ENCODE data around the gene SLC24A3. TPM values are rescaled to one million over a fixed set of nuclear protein-coding genes. Genes with fewer than 3 reads are reported as not detected.

The SLC24A3 gene
- total and polyA plus RNA-seq, 2 of the 13 experiments (the other 11 are each of a cell fraction or from before 2014, with no cell fraction given): not detected

GRCh38 chr20:19428324-19428723, 215.9 kb downstream of the SLC24A3 start:
- CTCF ChIA-PET (ENCODE audit: low intra/inter-chr PET ratio, low total read pairs): no interaction called here
- H3K27me3 ChIP-seq (ENCODE audit: control insufficient read depth in 1 of 2, insufficient read depth in 2 of 2, low read length in 2 of 2): no peaks in the 10 kb centered on the region
- 0 out of 2 replicates have a peak, but pooled peaks cover 6% of the 10 kb centered on the region for H3K4me1 ChIP-seq (ENCODE audit: insufficient read depth, low read length)
- no peak overlapping the region for H3K4me3 ChIP-seq (replicated peaks in 1 of 3; ENCODE audit: insufficient read depth in 1 of 3, low read depth in 2 of 3, low read length in 3 of 3)
- no peaks in the 10 kb centered on the region for H3K9me3 ChIP-seq (ENCODE audit: low read length)
- H3K9ac ChIP-seq (ENCODE audit: insufficient read depth, low read depth, low read length): no peak overlapping the region
- POLR2A ChIA-PET: no interaction called here
- no peak overlapping the region for H3K4me2 ChIP-seq (ENCODE audit: low read depth, low read length)
- intact Hi-C loops (cut with micrococcal nuclease; ENCODE audit: unreplicated experiment) (no loop called here), in situ Hi-C loops (cut with HindIII; ENCODE audit: extremely low pct_ligation_motif_present, low pct_unique_long_range_greater_than_20kb) (no loop called here)
- no peak overlapping the region for H3K27ac ChIP-seq (ENCODE audit: extremely low read length, insufficient read depth, low read length)
- FAIRE-seq: no peak
- no peaks in the 10 kb centered on the region for H4K20me1 ChIP-seq (ENCODE audit: insufficient read depth, low read length)
- no peak for DNase-seq (ENCODE audit: low spot score)
- no peaks in the 10 kb centered on the region for H3K36me3 ChIP-seq (replicated peaks in 1 of 2; ENCODE audit: control insufficient read depth in 1 of 2, insufficient read depth in 2 of 2, low read length in 2 of 2)
- ATAC-seq: no peak
- BruUV-seq (replicated peaks): no TSS peak
- 24% methylated on average over 5 of the region's 5 CpGs for WGBS (ENCODE audit: low lambda C conversion rate)
- H3K79me2 ChIP-seq (ENCODE audit: insufficient read depth, low read length): no peaks in the 10 kb centered on the region
- H2AFZ ChIP-seq (ENCODE audit: low read length): no peak overlapping the region
- TF ChIP-seq KDM5A (IDR thresholded peaks at IDR 0.05; ENCODE audit: borderline replicate concordance, low read length) (no peak), KLF12 (CRISPR knock-in tag; IDR thresholded peaks at IDR 0.05; ENCODE audit: borderline replicate concordance) (no peak), ZNF318 (CRISPR knock-in tag; IDR thresholded peaks at IDR 0.05) (no peak), ZSCAN9 (CRISPR knock-in tag; IDR thresholded peaks at IDR 0.05; ENCODE audit: borderline replicate concordance) (no peak), ZNF530 (CRISPR knock-in tag; IDR thresholded peaks at IDR 0.05; ENCODE audit: low read depth) (no peak), ZNF30 (CRISPR knock-in tag; IDR thresholded peaks at IDR 0.05) (no peak), WIZ (CRISPR knock-in tag; IDR thresholded peaks at IDR 0.05) (no peak), HIC2 (CRISPR knock-in tag; IDR thresholded peaks at IDR 0.05; ENCODE audit: low read depth) (no peak), NR2F2 (IDR thresholded peaks at IDR 0.05; ENCODE audit: borderline replicate concordance, low read depth) (no peak), CENPX (CRISPR knock-in tag; IDR thresholded peaks at IDR 0.05) (no peak), KLF15 (CRISPR knock-in tag; IDR thresholded peaks at IDR 0.05; ENCODE audit: borderline replicate concordance) (no peak), RBM39 (IDR thresholded peaks at IDR 0.05; ENCODE audit: low read depth, low read length, poor library complexity, severe bottlenecking) (no peak), LBX2 (CRISPR knock-in tag; IDR thresholded peaks at IDR 0.05; ENCODE audit: borderline replicate concordance) (no peak), NFIB (CRISPR knock-in tag; IDR thresholded peaks at IDR 0.05; ENCODE audit: borderline replicate concordance) (no peak), ARHGAP35 (CRISPR knock-in tag; IDR thresholded peaks at IDR 0.05; ENCODE audit: borderline replicate concordance) (no peak), ZSCAN25 (CRISPR knock-in tag; IDR thresholded peaks at IDR 0.05) (no peak)
